ENCODE data around the gene HECA. TPM values are rescaled to one million over a fixed set of nuclear protein-coding genes. Genes with fewer than 3 reads are reported as not detected.
"Not testable (repeated sequence)": the region's sequence is repeated elsewhere in the genome, so short reads cannot be mapped to it uniquely, and the experiment has no call there.

HECA gene, protein sequence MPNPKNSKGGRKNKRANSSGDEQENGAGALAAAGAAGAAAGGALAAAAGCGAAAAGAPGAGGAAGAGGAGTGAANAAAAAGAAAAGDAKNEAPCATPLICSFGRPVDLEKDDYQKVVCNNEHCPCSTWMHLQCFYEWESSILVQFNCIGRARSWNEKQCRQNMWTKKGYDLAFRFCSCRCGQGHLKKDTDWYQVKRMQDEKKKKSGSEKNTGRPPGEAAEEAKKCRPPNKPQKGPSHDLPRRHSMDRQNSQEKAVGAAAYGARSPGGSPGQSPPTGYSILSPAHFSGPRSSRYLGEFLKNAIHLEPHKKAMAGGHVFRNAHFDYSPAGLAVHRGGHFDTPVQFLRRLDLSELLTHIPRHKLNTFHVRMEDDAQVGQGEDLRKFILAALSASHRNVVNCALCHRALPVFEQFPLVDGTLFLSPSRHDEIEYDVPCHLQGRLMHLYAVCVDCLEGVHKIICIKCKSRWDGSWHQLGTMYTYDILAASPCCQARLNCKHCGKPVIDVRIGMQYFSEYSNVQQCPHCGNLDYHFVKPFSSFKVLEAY
- total RNA-seq, result 22.5 and 30.1 TPM in 2 replicates

DNA sequence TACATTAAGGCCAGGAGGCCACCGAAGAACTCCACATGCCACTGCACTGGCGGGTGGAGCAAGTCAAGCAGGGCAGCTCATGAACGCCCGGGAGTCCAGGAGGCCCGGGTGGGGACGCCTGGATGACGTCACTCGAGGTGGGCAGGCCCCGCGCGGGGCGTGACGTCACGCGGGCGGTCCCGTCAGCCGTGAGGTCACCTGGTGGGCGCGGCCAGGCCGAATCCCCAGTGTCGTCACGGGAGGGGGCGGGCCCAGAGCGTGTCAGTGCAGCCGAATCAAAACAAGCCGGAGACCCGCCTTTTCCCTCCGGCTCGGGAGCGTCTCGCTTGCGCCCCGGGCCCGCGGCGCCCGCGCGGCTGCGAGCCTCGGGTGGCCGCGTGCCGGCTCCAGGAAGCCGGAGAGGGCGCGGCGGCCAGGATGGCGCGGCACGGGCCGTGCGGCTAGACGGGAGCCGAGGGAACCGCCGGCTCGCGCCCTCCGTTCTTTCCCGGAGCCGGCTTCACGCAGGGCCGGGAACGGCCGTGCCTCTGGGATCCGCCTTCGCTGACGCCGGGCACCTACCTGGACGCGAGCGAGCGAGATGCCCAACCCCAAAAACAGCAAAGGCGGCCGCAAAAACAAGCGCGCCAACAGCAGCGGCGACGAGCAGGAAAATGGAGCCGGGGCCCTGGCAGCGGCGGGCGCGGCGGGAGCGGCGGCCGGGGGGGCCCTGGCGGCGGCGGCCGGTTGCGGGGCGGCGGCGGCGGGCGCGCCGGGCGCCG, at the start of gene HECA:
Gene HECA, plus strand, starts transcription at position 264 of the 761 bp plus-strand sequence. Its CDS starts 317 bp downstream, at position 581.
- DNase-seq (ENCODE audit: low read depth, low spot score), result peak; percentile 83

DNA sequence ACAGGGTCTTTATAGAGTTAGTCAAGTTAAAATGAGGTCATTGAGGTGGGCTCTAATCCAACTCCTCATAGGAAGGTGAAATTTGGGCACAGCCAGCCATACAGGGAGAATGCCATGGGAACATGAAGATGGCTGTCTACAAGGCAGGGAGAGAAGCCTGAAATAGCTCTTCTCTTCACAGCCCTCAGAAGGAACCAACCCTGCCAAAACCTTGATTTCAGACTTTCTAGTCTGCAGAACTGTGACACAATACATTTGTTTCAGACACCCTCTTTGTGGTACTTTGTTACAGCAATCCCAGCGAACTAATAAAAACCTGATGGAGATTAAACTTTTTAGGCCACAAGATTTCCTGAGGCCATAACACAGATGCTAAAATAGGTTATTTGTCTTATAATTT, 43.1 kb upstream of the HECA start:
- no peak for DNase-seq (ENCODE audit: low read depth, low spot score)

DNA sequence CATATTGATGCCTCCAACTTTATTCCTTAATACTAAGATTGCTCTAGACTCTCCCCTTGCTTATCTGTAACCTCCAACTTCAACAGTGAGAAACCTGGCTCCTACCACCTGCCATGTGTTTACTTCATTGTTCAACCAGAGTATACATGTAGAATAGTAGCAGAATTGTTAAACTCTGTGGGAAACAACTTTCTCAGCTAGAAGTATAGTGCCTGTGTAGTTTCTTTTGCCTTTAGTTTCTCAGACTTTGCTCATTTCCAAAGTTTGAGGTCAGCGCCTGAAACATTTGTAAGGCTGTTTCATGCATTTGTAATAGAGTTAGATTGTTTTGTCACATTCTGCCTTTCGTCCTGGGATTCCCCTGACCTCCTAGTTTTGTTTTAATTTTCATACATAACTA, 34.9 kb upstream of the HECA start:
- DNase-seq (ENCODE audit: low read depth, low spot score), result no peak

DNA sequence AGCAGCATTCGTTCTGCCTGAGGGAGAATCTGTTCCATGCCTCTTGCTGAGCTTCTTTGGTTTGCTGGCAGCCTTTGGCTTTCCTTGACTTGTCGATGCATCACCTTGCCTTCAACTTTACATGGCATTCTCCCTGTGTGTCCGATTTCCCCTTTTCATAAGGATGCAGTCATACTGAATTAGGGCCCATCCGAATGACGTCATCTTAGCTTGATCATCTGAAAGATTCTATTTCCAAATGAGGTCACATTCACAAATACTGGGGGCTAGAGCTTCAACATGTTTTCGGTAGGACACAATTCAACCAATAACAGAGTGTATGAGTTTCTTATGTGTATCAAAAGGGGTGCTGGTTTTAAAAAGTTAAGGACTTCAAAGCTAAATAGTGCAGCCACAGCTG, 27.8 kb upstream of the HECA start:
- no peak for DNase-seq (ENCODE audit: low read depth, low spot score)

DNA sequence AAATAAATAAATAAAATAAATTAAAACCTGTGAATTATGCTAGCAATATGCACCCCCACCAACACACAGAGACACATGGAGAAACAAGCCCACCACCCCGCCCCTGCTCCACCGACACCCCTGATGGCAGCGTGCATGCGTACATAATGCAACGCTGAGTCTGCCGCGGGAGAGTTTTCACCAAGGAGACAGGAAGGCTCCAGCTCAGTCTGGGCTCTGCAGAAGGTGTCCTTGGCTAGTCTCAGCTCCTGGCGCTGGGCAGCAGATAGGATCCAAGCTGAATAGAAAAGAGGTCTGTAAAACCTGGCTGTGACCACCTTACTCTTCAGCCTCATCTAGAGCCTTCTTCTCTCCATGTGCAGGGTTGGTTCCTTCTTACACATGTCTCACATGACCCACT, 26.5 kb upstream of the HECA start:
- no peak for DNase-seq (ENCODE audit: low read depth, low spot score)

DNA sequence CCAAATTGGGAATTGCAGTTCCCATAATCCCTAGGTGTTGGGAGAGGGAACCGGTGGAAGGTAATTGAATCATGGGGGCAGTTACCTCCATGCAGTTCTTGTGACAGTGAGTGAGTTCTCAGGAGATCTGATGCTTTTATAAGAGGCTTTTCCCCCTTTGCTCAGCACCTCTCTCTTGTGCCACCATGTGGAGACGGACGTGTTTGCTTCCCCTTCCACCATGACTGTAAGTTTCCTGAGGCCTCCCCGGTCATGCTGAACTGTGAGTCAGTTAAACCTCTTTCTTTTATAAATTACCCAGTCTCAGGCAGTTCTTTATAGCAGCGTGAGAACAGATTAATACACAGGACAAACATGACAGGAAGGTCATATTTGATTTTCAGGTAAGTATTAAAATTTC, 25.3 kb upstream of the HECA start:
- no peak for DNase-seq (ENCODE audit: low read depth, low spot score)

DNA sequence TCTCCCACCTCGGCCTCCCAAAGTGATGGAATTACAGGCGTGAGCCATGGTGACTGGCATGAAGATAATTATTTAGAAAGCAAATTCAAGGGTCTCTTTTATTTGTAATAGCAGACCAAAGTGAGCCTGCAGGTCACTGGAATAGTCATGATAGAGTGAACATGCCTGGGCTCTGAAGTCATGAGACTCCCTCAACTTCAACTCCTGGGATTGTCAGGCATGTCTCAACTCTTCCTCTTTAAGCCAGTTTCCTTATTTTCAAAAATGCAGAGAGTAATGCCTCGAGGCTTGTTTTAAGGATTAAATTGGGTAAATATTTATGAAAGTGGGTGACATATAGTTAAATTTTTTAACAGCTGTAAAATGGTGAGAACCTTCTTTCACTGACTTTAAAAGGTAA, 22.7 kb upstream of the HECA start:
- DNase-seq (ENCODE audit: low read depth, low spot score), result no peak

DNA sequence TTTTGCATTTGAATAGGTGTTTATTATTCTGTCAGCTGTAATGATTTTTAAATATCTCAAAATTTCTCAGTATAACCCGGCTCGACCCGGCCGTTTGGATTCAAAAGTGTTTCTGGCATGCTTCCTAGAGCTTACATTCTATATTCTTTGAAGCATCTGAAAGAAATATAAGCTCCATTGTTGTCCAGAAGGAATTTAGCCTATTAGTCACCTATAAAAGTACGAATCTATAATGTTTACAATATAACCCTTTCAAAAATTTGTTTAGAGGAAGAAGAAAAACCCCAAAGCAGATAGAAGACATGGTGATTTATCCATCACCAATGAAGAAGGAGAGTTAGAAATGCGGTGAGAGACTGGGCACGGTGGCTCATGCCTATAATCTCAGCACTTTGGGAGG, 22.3 kb upstream of the HECA start:
- no peak for DNase-seq (ENCODE audit: low read depth, low spot score)

DNA sequence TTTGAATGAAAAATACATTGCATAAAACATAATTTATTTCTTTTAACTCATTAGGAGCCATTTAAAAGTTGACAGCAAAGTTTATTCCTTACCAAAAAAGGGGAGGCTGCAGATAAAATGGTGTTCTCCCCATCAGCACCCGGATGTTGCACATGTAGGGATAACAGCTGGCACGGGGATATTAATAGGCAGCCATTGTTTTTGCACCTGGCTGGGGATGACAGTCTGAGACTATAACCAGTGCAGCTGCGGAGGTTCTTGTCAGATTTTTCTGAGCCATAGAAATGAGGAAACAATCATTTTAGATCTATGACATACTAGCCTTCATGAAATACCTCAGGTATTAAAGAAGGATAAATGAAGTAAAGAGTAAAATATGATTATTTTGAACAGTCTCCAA, 20.1 kb upstream of the HECA start:
- no peak for DNase-seq (ENCODE audit: low read depth, low spot score)

DNA sequence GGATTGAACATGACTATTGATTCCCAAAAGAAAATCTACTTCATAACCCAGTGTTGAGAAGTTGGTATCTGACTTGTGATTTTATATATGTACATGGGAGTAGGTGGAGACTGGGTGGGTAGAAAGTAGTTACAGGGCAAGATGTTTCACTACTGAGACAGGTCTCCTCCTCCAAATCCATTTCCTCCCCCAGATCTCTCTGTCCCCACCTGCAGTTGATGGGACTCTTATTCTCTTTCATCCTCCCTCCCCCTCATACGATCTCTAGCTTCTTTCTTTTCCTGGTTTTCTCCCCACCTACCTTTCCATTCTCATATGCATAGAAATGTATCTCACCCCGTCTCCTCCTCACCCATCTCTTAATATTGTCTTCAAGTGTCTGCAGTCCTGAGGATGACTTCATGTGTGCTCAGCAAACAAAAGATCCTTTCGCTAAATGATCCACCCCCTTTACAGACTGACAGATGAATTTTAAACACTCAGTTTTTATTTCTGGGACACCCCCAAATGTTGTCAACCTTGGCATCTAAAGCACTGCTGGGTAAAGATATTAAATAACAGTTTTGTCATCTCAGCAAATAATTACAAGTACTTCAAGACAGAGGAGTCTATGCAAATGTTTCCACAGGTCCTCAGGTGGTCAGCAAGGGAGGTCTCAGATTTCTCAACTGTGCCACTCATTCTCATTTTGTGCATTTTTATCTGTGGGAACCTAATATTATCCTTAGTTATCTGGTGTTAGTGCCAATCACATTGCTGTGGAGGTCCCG, 18.7 kb upstream of the HECA start:
- DNase-seq (ENCODE audit: low read depth, low spot score), result no peak

DNA sequence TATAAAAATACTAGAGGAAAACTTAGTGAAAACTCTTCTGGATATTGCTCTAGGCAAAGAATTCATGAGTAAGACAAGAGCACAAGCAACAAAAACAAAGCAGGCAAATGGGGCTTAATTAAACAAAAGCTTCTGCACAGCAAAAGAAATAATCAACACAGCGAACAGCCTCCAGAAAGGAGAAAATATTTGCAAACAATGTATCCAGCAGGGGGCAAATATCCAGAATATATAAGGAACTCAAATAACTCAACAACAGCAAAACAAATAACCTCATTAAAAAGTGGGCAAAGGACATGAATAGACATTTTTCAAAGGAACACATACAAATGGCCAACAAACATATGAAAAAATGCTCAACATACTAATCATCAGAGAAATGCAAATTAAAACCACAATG, 17.1 kb upstream of the HECA start:
- DNase-seq (ENCODE audit: low read depth, low spot score), result no peak

DNA sequence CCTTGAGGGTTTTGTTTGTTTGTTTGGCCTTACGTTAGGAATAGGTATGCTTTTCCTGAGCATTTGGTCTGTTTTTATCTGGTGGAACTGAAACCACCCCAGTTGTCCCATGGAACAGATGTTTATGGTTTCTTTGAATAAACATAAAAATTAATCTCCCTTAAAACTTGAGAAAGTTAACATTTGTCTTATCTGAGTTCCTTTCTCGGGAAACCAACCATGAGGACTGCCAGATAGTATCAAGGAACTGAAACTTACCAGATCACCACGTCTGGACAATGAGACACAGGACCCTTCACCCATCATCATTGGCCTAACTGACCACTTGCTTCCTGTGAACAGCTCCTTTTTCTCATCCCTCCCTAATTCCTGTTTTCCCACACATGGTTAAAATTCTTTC, 15.3 kb upstream of the HECA start:
- no peak for DNase-seq (ENCODE audit: low read depth, low spot score)

DNA sequence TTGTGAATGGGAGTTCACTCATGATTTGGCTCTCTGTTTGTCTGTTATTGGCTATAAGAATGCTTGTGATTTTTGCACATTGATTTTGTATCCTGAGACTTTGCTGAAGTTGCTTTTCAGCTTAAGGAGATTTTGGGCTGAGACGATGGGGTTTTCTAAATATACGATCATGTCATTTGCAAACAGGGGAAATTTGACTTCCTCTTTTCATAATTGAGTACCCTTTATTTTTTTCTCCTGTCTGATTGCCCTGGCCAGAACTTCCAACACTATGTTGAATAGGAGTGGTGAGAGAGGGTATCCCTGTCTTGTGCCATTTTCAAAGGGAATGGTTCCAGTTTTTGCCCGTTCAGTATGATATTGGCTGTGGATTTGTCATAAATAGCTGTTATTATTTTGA, 12.1 kb upstream of the HECA start:
- DNase-seq (ENCODE audit: low read depth, low spot score), result not testable (repeated sequence)

DNA sequence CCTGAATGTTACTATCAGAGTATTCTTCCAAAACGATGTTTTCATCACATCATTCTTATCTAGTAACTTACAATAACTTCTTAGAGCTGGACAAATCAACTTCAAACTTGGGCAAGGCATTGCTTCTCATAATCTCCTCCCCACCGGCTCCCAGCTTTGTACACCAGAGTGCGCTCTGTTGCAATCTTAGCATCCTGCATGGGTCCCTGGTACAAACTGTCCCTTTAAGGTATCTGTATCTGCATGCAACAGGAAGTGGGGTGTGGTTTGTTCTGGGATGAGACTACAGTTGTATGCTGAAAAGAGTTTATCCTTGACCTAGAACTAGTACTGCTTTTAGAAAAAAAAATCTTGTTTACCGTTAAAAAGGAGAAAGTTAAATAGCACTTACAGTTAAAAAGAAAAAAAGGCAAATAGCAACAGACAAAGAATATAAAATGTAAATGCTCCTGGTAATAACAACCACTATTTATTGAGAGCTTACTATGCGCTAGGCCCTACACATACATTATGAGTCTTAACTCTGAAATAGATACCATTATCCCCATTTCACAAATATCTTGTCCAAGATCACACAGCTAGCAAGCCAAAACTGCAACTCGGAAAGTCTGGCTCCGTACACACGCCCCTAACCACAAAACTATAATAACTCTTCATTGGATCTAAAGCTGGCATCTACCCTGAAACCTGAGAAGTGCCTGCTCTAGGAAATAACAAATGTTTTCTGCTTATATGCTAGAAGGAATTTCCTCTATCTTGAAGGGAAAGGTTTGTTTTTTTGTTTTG, 9.8 kb upstream of the HECA start:
- DNase-seq (ENCODE audit: low read depth, low spot score), result no peak

DNA sequence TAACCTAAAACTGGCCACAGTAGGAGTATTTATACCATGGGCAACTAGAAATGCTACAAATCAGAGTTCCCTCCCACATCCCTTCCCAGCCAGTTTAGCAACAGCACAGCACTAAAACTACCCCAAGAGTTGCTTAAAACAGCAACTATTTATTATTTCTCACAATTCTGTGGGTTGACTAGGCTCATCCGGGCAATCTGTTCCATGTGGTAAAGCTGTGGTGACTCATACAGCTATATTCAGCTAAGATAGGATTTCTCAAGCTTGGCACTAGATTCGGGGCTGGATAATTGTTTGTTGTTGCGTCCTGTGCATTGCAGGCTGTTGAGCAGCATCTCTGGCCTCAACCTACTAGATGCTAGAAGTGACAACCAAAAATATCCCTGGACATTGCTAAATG, 8.6 kb upstream of the HECA start:
- DNase-seq (ENCODE audit: low read depth, low spot score), result no peak

DNA sequence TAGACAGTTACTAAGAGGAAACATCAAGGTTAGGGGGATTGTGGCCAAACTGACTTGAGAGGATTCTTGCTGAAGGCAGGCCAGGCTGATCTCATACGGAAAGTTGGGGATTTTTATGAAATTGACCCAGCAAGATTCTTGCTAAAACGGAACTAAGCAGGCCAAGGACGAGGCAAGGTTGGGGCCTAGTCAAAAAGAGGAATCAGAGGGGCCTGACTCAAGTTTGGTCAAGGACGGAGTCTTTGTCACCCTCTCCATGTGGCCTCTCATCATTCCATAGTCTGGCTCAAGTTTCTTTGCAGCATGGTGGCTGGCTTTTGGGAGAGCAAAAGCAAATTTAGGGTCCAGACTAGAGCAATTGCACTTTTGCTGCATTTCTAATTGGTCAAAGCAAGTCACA, 7.9 kb upstream of the HECA start:
- no peak for DNase-seq (ENCODE audit: low read depth, low spot score)

DNA sequence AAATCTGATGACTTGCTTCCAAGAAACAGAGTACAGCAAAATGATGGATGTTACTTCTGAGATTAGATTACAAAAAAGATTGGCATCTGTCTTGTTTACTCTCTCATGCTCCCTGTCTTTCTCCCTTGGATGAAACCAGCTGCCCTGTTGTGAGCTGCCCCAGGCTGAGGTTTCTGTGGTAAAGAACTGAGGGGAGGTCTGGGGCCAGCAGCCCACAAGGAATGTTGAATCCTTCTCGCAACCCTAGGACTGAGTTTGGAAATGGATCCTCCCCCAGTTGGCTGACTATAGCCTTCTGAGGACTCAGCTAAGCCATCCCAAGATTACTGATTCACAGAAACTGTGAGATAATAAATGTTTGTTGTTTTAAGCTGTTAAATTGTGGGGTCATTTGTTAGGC, 5.6 kb upstream of the HECA start:
- DNase-seq (ENCODE audit: low read depth, low spot score), result no peak

DNA sequence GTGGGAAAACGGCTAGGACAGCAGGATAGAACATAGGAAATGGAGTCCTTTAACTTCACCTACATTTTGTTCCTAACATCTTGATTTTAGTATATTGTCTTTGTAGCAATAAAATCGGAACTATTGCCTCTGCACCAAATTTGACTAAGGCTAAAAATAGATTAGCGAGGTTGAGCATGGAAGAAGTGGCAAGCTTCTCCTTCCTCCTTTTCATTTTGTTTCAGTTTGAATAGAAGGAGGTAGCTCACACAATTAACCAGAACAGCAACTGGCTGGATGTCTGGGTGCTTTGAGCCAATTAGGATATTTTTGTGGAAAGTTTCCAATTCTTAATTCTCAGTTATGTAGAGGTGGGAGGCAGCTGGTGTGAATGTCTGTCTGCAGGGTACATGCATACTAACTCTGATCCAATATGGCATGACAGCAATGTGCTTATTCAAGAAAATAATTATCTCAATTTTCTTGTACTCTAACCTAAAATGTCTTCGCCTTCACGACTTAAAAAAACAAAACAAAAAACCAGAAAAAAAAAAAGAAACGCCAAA, 3.1 kb upstream of the HECA start:
- DNase-seq (ENCODE audit: low read depth, low spot score), result no peak

DNA sequence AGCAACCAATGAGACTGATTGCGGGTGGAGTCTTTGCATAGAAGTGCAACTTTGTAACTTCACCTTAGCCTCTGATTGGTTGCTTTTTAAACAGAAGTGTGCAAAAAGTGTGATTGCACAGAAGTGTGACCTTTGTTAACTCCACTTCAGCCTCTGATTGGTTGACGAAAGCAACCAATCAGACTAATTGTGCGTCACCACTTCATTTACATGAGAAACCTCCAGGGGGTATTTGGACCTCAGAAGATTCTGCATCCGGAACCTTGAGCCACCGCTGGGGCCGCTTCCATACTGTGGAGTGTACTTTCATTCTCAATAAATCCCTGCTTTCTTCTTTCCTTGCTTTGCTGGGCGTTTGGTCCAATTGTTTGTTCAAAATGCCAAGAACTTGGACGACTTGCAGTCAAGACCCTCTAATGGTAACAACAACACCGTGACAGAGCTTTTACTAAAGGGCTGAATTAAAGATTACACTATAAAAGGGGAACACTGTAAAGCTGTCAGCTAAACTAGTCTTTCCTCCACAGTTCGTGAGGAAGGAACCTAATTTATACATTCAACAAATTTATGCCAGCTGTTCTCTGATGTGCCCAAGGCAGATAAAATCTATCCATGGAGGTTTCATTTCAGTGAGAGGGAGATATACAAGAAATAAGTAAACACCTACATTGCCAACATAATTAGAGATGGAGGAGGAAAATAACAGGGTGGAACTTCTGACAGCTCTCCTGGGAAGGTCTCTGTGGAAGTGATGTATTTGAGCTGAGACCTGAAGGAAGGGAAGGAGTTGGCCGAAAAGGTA, 1.4 kb upstream of the HECA start:
- DNase-seq (ENCODE audit: low read depth, low spot score), result no peak

DNA sequence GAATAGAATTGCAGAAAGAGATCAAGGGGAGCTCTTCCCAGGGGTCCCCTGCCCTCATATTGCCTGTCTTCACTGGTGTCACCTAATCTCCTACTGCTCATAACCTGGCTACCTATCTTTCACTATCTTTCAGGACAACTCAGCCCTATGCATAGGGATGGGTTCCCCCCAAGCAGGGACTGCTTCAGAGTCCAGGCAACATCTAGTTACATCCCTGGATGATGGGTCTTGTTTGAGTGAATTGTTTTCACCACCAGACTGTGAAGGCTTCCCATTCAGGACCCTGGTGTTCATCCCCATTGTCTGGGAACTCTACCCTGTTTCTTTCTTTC, 850 bp upstream of the HECA start:
- no peak for DNase-seq (ENCODE audit: low read depth, low spot score)
